ENCODE measurements around the gene DECR2. TPM values are rescaled to one million over a fixed set of nuclear protein-coding genes. Genes with fewer than 3 reads are reported as not detected.

The DECR2 gene
- total RNA-seq, 1 donor from 2014 or later = 17.4 TPM

- Histone ChIP-seq H3K79me2 (ENCODE audit: insufficient read depth, low read length) (no peaks in the 10 kb centered on the region), H3K9ac (ENCODE audit: low read length) (no peak overlapping the region), H4K20me1 (ENCODE audit: insufficient read depth, low read length) (no peaks in the 10 kb centered on the region), H3K9me3 (ENCODE audit: insufficient read depth, low read depth, low read length) (no peaks in the 10 kb centered on the region), H3K4me3 (ENCODE audit: insufficient read depth, low read depth, low read length) (no peak overlapping the region), H3K36me3 (ENCODE audit: insufficient read depth, low read length) (no peaks in the 10 kb centered on the region), H3K4me2 (ENCODE audit: low read length) (no peak overlapping the region), H3K4me1 (ENCODE audit: insufficient read depth, low read length) (no peaks in the 10 kb centered on the region), H3K27me3 (ENCODE audit: insufficient read depth, low read length) (no peaks in the 10 kb centered on the region), H2AFZ (ENCODE audit: low read depth, low read length) (no peak overlapping the region), H3K27ac (ENCODE audit: low read depth, low read length) (no peak overlapping the region)
- DNase-seq (ENCODE audit: low read depth) (no peak), FAIRE-seq (no peak)
- H3K27me3 Mint-ChIP-seq (ENCODE audit: low read depth, unreplicated experiment) = peaks cover 2% of the 10 kb centered on the region
- no peak overlapping the region for H3K4me3 Mint-ChIP-seq (ENCODE audit: unreplicated experiment)
- H3K4me1 Mint-ChIP-seq (ENCODE audit: low read depth, unreplicated experiment) = no peaks in the 10 kb centered on the region
- H3K27ac Mint-ChIP-seq (ENCODE audit: unreplicated experiment) = no peak overlapping the region
- TF ChIP-seq CTCF (IDR thresholded peaks at IDR 0.05; ENCODE audit: insufficient read depth, low read depth, low read length) = no peak
- no peak for TF ChIP-seq EZH2 (IDR thresholded peaks at IDR 0.05; ENCODE audit: insufficient read depth, low read length)
- no peaks in the 10 kb centered on the region for H3K9me3 Mint-ChIP-seq (ENCODE audit: unreplicated experiment)
- H3K36me3 Mint-ChIP-seq (ENCODE audit: low read depth, unreplicated experiment) = no peaks in the 10 kb centered on the region
Measured at GRCh38 chr16:359871-360697, 41.6 kb upstream of the DECR2 start.

- no peak for TF ChIP-seq CTCF (IDR thresholded peaks at IDR 0.05; ENCODE audit: insufficient read depth, low read depth, low read length)
- no peak for TF ChIP-seq EZH2 (IDR thresholded peaks at IDR 0.05; ENCODE audit: insufficient read depth, low read length)
- Mint-ChIP-seq H3K9me3 (ENCODE audit: unreplicated experiment) (no peaks in the 10 kb centered on the region), H3K36me3 (ENCODE audit: low read depth, unreplicated experiment) (no peaks in the 10 kb centered on the region), H3K4me1 (ENCODE audit: low read depth, unreplicated experiment) (no peaks in the 10 kb centered on the region), H3K27ac (ENCODE audit: unreplicated experiment) (no peak overlapping the region), H3K27me3 (ENCODE audit: low read depth, unreplicated experiment) (peaks cover 2% of the 10 kb centered on the region), H3K4me3 (ENCODE audit: unreplicated experiment) (no peak overlapping the region)
- Histone ChIP-seq H3K27ac (ENCODE audit: low read depth, low read length) (no peak overlapping the region), H4K20me1 (ENCODE audit: insufficient read depth, low read length) (no peaks in the 10 kb centered on the region), H3K9me3 (ENCODE audit: insufficient read depth, low read depth, low read length) (no peaks in the 10 kb centered on the region), H3K4me2 (ENCODE audit: low read length) (no peak overlapping the region), H3K27me3 (ENCODE audit: insufficient read depth, low read length) (no peaks in the 10 kb centered on the region), H3K79me2 (ENCODE audit: insufficient read depth, low read length) (no peaks in the 10 kb centered on the region), H3K4me3 (ENCODE audit: insufficient read depth, low read depth, low read length) (no peak overlapping the region), H2AFZ (ENCODE audit: low read depth, low read length) (no peak overlapping the region), H3K4me1 (ENCODE audit: insufficient read depth, low read length) (no peaks in the 10 kb centered on the region), H3K9ac (ENCODE audit: low read length) (no peak overlapping the region), H3K36me3 (ENCODE audit: insufficient read depth, low read length) (no peaks in the 10 kb centered on the region)
- DNase-seq (ENCODE audit: low read depth) = no peak
- FAIRE-seq = no peak
Measured at GRCh38 chr16:360698-361336, 40.9 kb upstream of the DECR2 start.
